Trophoblast cell (in vitro differentiated cells and primary cell): ENCODE results near the gene NDC1.
"Not testable (repeated sequence)": the region's sequence is repeated elsewhere in the genome, so short reads cannot be mapped to it uniquely, and the experiment has no call there.

ENCODE experiments used
- DNase-seq, 2 donors: peaks; one replicate each; pipeline ENCODE4 v3.0.0-alpha.2; 2016
- H2AFZ ChIP-seq: 2 replicates; pipeline ENCODE4 v1.6.1; 2013; ENCODE audit warnings: low read length, moderate library complexity, mild to moderate bottlenecking; ENCODE audit not compliant: insufficient read depth, poor library complexity
- H2AK5ac ChIP-seq: 2 replicates; pipeline ENCODE4 v1.6.1; 2013; ENCODE audit warnings: mild to moderate bottlenecking, low read length
- H2BK120ac ChIP-seq: 2 replicates; pipeline ENCODE4 v1.6.1; 2013; ENCODE audit warnings: low read length, mild to moderate bottlenecking, moderate library complexity; ENCODE audit not compliant: insufficient read depth, poor library complexity
- H2BK12ac ChIP-seq: 2 replicates; pipeline ENCODE4 v1.6.1; 2013; ENCODE audit warnings: mild to moderate bottlenecking, low read length, moderate library complexity
- H2BK5ac ChIP-seq: 2 replicates; pipeline ENCODE4 v1.6.1; 2013; ENCODE audit warnings: low read length, low read depth, moderate library complexity, mild to moderate bottlenecking; ENCODE audit not compliant: poor library complexity
- H3K14ac ChIP-seq: 2 replicates; pipeline ENCODE4 v1.6.1; 2013; ENCODE audit warnings: mild to moderate bottlenecking, low read length
- H3K18ac ChIP-seq: 2 replicates; pipeline ENCODE4 v1.6.1; 2013; ENCODE audit warnings: mild to moderate bottlenecking, low read length
- H3K23ac ChIP-seq: 2 replicates; pipeline ENCODE4 v1.6.1; 2013; ENCODE audit warnings: low read length
- H3K27ac ChIP-seq: 2 replicates; pipeline ENCODE4 v1.5.1; 2013; ENCODE audit warnings: low read depth, mild to moderate bottlenecking, inconsistent platforms, low read length, moderate library complexity
- H3K27me3 ChIP-seq: 2 replicates; pipeline ENCODE4 v1.6.1; 2013; ENCODE audit warnings: inconsistent platforms, mild to moderate bottlenecking, low read length, moderate library complexity; ENCODE audit not compliant: insufficient read depth
- H3K36me3 ChIP-seq, 2 experiments: 1 replicate in 1 of 2; 2 replicates in 1 of 2; pipeline ENCODE4 v1.6.1; 2013; ENCODE audit warnings: low read length in 2 of 2, mild to moderate bottlenecking in 2 of 2, moderate library complexity in 1 of 2; ENCODE audit not compliant: insufficient read depth in 2 of 2, control insufficient read depth in 1 of 2
- H3K4ac ChIP-seq: 2 replicates; pipeline ENCODE4 v1.6.1; 2013; ENCODE audit warnings: low read depth, mild to moderate bottlenecking, low read length, moderate library complexity
- H3K4me1 ChIP-seq, 2 experiments: 1 replicate in 1 of 2; 2 replicates in 1 of 2; pipeline ENCODE4 v1.6.1; 2013; ENCODE audit warnings: low read length in 2 of 2, mild to moderate bottlenecking in 2 of 2, moderate library complexity in 1 of 2; ENCODE audit not compliant: insufficient read depth in 2 of 2, control insufficient read depth in 1 of 2
- H3K4me2 ChIP-seq: 2 replicates; pipeline ENCODE4 v1.6.1; 2013; ENCODE audit warnings: inconsistent platforms, mild to moderate bottlenecking, low read length, moderate library complexity
- H3K4me3 ChIP-seq: 2 replicates; pipeline ENCODE4 v1.5.1; 2013; ENCODE audit warnings: mild to moderate bottlenecking, low read depth, low read length, inconsistent platforms
- H3K79me1 ChIP-seq: one replicate; pipeline ENCODE4 v1.6.1; 2013; ENCODE audit warnings: low read length
- H3K79me2 ChIP-seq: 2 replicates; pipeline ENCODE4 v1.6.1; 2013; ENCODE audit warnings: low read length, mild to moderate bottlenecking; ENCODE audit not compliant: control insufficient read depth, insufficient read depth, poor library complexity
- H3K9ac ChIP-seq: 2 replicates; pipeline ENCODE4 v1.6.1; 2013; ENCODE audit warnings: mild to moderate bottlenecking, low read length
- H3K9me3 ChIP-seq: 2 replicates; pipeline ENCODE4 v1.6.1; 2013; ENCODE audit warnings: low read depth, mild to moderate bottlenecking, control low read depth, inconsistent platforms, low read length; ENCODE audit not compliant: insufficient read depth
- H4K12ac ChIP-seq: 2 replicates; pipeline ENCODE4 v1.6.1; 2013; ENCODE audit warnings: low read depth, mild to moderate bottlenecking, low read length, moderate library complexity
- H4K8ac ChIP-seq: 2 replicates; pipeline ENCODE4 v1.6.1; 2013; ENCODE audit warnings: low read depth, mild to moderate bottlenecking, low read length, moderate library complexity
- H4K91ac ChIP-seq: one replicate; pipeline ENCODE4 v1.6.1; 2013; ENCODE audit warnings: low read depth, mild to moderate bottlenecking, low read length, moderate library complexity
- WGBS: extraction: QIAGEN DNeasy Blood & Tissue Kit; methylation state at CpG from one replicate; pipeline ENCODE4 v1.1.7; 2013; ENCODE audit warnings: missing lambda C conversion rate; ENCODE audit not compliant: insufficient read length, insufficient coverage; ENCODE audit errors: extremely low coverage; 5-methylcytosine and 5-hydroxymethylcytosine counted together

NDC1 gene

GRCh38 chr1:53819387-53819786 is 18.7 kb downstream of the NDC1 start:
- Histone ChIP-seq H2BK120ac (no peak overlapping the region), H3K79me1 (no peaks in the 10 kb centered on the region), H3K27ac (no peak overlapping the region), H3K9ac (no peak overlapping the region), H2BK12ac (no peak overlapping the region), H3K79me2 (no peaks in the 10 kb centered on the region), H3K23ac (no peak overlapping the region), H3K4me2 (no peak overlapping the region), H2BK5ac (no peak overlapping the region), H3K9me3 (no peaks in the 10 kb centered on the region), H3K36me3 (peaks cover 1 to 9% of the 10 kb centered on the region in 2 experiments), H3K14ac (no peak overlapping the region), H2AK5ac (no peak overlapping the region), H3K4me3 (no peak overlapping the region), H4K91ac (no peak overlapping the region), H2AFZ (no peak overlapping the region), H4K12ac (no peak overlapping the region), H3K4me1 (no peaks in the 10 kb centered on the region), H3K27me3 (no peaks in the 10 kb centered on the region), H4K8ac (no peak overlapping the region), H3K18ac (no peak overlapping the region), H3K4ac (no peak overlapping the region)
- no peak for DNase-seq

DNA sequence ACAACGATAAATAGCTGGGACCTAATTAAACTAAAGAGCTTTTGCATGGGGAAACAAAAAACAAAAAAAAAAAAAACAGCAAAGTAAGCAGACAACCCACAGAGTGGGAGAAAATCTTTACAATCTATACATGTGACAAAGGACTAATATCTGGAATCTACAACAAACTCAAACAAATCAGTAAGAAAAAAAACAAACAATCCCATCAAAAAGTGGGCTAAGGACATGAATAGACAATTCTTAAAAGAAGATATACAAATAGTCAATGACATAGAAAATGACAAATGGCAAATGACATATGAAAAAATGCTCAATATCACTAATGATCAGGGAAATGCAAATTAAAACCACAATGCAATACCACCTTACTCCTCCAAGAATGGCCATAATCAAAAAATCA is 21.5 kb downstream of the NDC1 start:
- H2AFZ ChIP-seq, H3K27ac ChIP-seq, H3K23ac ChIP-seq, H3K4me3 ChIP-seq, DNase-seq, H3K4me1 ChIP-seq, H2BK12ac ChIP-seq, H2BK120ac ChIP-seq, H4K91ac ChIP-seq, H3K9ac ChIP-seq, H3K4ac ChIP-seq, H3K14ac ChIP-seq, H3K18ac ChIP-seq, H3K4me2 ChIP-seq, H4K8ac ChIP-seq, H3K79me2 ChIP-seq, H2AK5ac ChIP-seq, H3K79me1 ChIP-seq, H3K36me3 ChIP-seq, H2BK5ac ChIP-seq, H3K9me3 ChIP-seq, H4K12ac ChIP-seq, H3K27me3 ChIP-seq: not testable (repeated sequence)
- no CpG with 5 or more reads among the region's 1 CpG for WGBS

- H3K79me1 ChIP-seq, H4K12ac ChIP-seq, H3K23ac ChIP-seq, H3K9me3 ChIP-seq, DNase-seq, H3K4me1 ChIP-seq, H4K91ac ChIP-seq, H2BK12ac ChIP-seq, H4K8ac ChIP-seq, H2AK5ac ChIP-seq, H3K4ac ChIP-seq, H3K36me3 ChIP-seq, H3K27ac ChIP-seq, H2BK120ac ChIP-seq, H2BK5ac ChIP-seq, H3K14ac ChIP-seq, H3K4me2 ChIP-seq, H3K18ac ChIP-seq, H2AFZ ChIP-seq, H3K79me2 ChIP-seq, H3K4me3 ChIP-seq, H3K27me3 ChIP-seq, H3K9ac ChIP-seq: not testable (repeated sequence)
- no CpG with 5 or more reads among the region's 1 CpG for WGBS
Measured at GRCh38 chr1:53815484-53815883, 22.6 kb downstream of the NDC1 start.

- no peak overlapping the region for H3K27ac ChIP-seq
- H3K18ac ChIP-seq, result no peak overlapping the region
- H3K4me2 ChIP-seq, result no peak overlapping the region
- no peak overlapping the region for H3K23ac ChIP-seq
- H3K79me2 ChIP-seq, result no peaks in the 10 kb centered on the region
- H3K9ac ChIP-seq, result no peak overlapping the region
- peaks cover 0 to 9% of the 10 kb centered on the region in 2 experiments for H3K36me3 ChIP-seq
- H3K14ac ChIP-seq, result no peak overlapping the region
- no peak overlapping the region for H2AFZ ChIP-seq
- H2BK12ac ChIP-seq, result no peak overlapping the region
- no CpG with 5 or more reads among the region's 4 CpGs for WGBS
- no peak overlapping the region for H2BK5ac ChIP-seq
- peaks cover 3 to 6% of the 10 kb centered on the region in 2 experiments for H3K4me1 ChIP-seq
- DNase-seq, result peak in 1 of 2 donors; percentile 4
- no peaks in the 10 kb centered on the region for H3K9me3 ChIP-seq
- H3K79me1 ChIP-seq, result no peaks in the 10 kb centered on the region
- H4K91ac ChIP-seq, result no peak overlapping the region
- no peak overlapping the region for H2BK120ac ChIP-seq
- H3K4ac ChIP-seq, result no peak overlapping the region
- no peak overlapping the region for H4K12ac ChIP-seq
- H4K8ac ChIP-seq, result peak overlapping the region; percentile 44
- H3K27me3 ChIP-seq, result no peaks in the 10 kb centered on the region
- H2AK5ac ChIP-seq, result no peak overlapping the region
- no peak overlapping the region for H3K4me3 ChIP-seq
Measured at GRCh38 chr1:53811414-53811851, 26.7 kb downstream of the NDC1 start.
